Measurements from ENCODE around the gene TMPRSS2. TPM values are rescaled to one million over a fixed set of nuclear protein-coding genes. Genes with fewer than 3 reads are reported as not detected.

Gene TMPRSS2
- total and polyA plus RNA-seq, 2 donors (not counting 3 experiments of a cell fraction or from before 2014, with no cell fraction given): not detected

- no peak overlapping the region for H3K4me2 ChIP-seq (ENCODE audit: insufficient read depth, low read length)
- DNase-seq (ENCODE audit: low read depth, low spot score) (no peak), FAIRE-seq (no peak)
- H3K27ac ChIP-seq (ENCODE audit: insufficient read depth, low read depth, low read length): no peak overlapping the region
- no peaks in the 10 kb centered on the region for H4K20me1 ChIP-seq (replicated peaks; ENCODE audit: control insufficient read depth, extremely low read depth, insufficient read depth, low read length)
- H3K4me3 ChIP-seq (replicated peaks in 1 of 3; ENCODE audit: insufficient read depth in 1 of 3, low read depth in 1 of 3, low read length in 3 of 3): no peak overlapping the region
- no peaks in the 10 kb centered on the region for H3K9me1 ChIP-seq (replicated peaks; ENCODE audit: control insufficient read depth, extremely low read depth, insufficient read depth, low read length)
- dilution Hi-C loops (cut with MboI; ENCODE audit: extremely low pct_ligation_motif_present, low sequenced_read_pairs) (no loop called here), intact Hi-C loops (cut with micrococcal nuclease) (no loop called here)
- no peak overlapping the region for H3K9ac ChIP-seq (replicated peaks; ENCODE audit: extremely low read depth, insufficient read depth, low read length)
- BruUV-seq (replicated peaks): no TSS peak
- H2AFZ ChIP-seq (ENCODE audit: low read depth, low read length): no peak overlapping the region
- ChIA-PET CTCF (no interaction called here), POLR2A (no interaction called here)
- H3K9me3 ChIP-seq (replicated peaks; ENCODE audit: control insufficient read depth, insufficient read depth, low read length): no peaks in the 10 kb centered on the region
- TF ChIP-seq MAX (IDR thresholded peaks at IDR 0.05; ENCODE audit: insufficient read depth, insufficient read length) (no peak), JUN (IDR thresholded peaks at IDR 0.05; ENCODE audit: borderline replicate concordance, insufficient read depth, insufficient read length, low read depth) (no peak), POLR2A (IDR thresholded peaks at IDR 0.05; ENCODE audit: low read depth, low read length) (no peak), MYC (IDR thresholded peaks at IDR 0.05; ENCODE audit: low read depth, low read length) (no peak)
- no peaks in the 10 kb centered on the region for H3K36me3 ChIP-seq (ENCODE audit: control insufficient read depth in 2 of 2, extremely low read depth in 1 of 2, insufficient read depth in 2 of 2, low read length in 2 of 2)
- H3K79me2 ChIP-seq (ENCODE audit: control insufficient read depth, insufficient read depth, low read length): no peaks in the 10 kb centered on the region
- H3K27me3 ChIP-seq (ENCODE audit: control insufficient read depth in 2 of 2, insufficient read depth in 2 of 2, low read length in 2 of 2): no peaks in the 10 kb centered on the region
- H3K4me1 ChIP-seq (ENCODE audit: control insufficient read depth, extremely low read depth, insufficient read depth, low read length): no peaks in the 10 kb centered on the region
Observed at GRCh38 chr21:41447356-41447755, 60.6 kb downstream of the TMPRSS2 start.

- Histone ChIP-seq H3K4me1 (ENCODE audit: control insufficient read depth, extremely low read depth, insufficient read depth, low read length) (no peaks in the 10 kb centered on the region), H3K27ac (ENCODE audit: insufficient read depth, low read depth, low read length) (no peak overlapping the region), H4K20me1 (replicated peaks; ENCODE audit: control insufficient read depth, extremely low read depth, insufficient read depth, low read length) (no peaks in the 10 kb centered on the region), H3K27me3 (ENCODE audit: control insufficient read depth in 2 of 2, insufficient read depth in 2 of 2, low read length in 2 of 2) (no peaks in the 10 kb centered on the region), H3K9me1 (replicated peaks; ENCODE audit: control insufficient read depth, extremely low read depth, insufficient read depth, low read length) (no peaks in the 10 kb centered on the region), H3K9ac (replicated peaks; ENCODE audit: extremely low read depth, insufficient read depth, low read length) (no peak overlapping the region), H3K36me3 (ENCODE audit: control insufficient read depth in 2 of 2, extremely low read depth in 1 of 2, insufficient read depth in 2 of 2, low read length in 2 of 2) (no peaks in the 10 kb centered on the region), H3K4me2 (ENCODE audit: insufficient read depth, low read length) (no peak overlapping the region), H2AFZ (ENCODE audit: low read depth, low read length) (no peak overlapping the region), H3K79me2 (ENCODE audit: control insufficient read depth, insufficient read depth, low read length) (no peaks in the 10 kb centered on the region), H3K9me3 (replicated peaks; ENCODE audit: control insufficient read depth, insufficient read depth, low read length) (no peaks in the 10 kb centered on the region), H3K4me3 (replicated peaks in 1 of 3; ENCODE audit: insufficient read depth in 1 of 3, low read depth in 1 of 3, low read length in 3 of 3) (no peak overlapping the region)
- ChIA-PET CTCF (no interaction called here), POLR2A (no interaction called here)
- FAIRE-seq (no peak), DNase-seq (ENCODE audit: low read depth, low spot score) (no peak)
- dilution Hi-C loops (cut with MboI; ENCODE audit: extremely low pct_ligation_motif_present, low sequenced_read_pairs): no loop called here
- no TSS peak for BruUV-seq (replicated peaks)
- TF ChIP-seq GATA2 (IDR thresholded peaks at IDR 0.05; ENCODE audit: insufficient read depth, insufficient read length, low read depth, low read length) (no peak), EZH2 (IDR thresholded peaks at IDR 0.05; ENCODE audit: borderline replicate concordance, low read depth, low read length, severe bottlenecking) (no peak), MYC (IDR thresholded peaks at IDR 0.05; ENCODE audit: low read depth, low read length) (no peak), CTCF (IDR thresholded peaks at IDR 0.05; ENCODE audit: extremely low read depth in 1 of 2, insufficient read depth in 1 of 2, low read depth in 1 of 2, low read length in 2 of 2) (no peak), POLR2AphosphoS5 (IDR thresholded peaks at IDR 0.05; ENCODE audit: insufficient read depth, low read depth, low read length) (no peak), FOS (IDR thresholded peaks at IDR 0.05; ENCODE audit: borderline replicate concordance, insufficient read depth, low read length) (no peak)
- intact Hi-C loops (cut with micrococcal nuclease): no loop called here
Observed at GRCh38 chr21:41446586-41446985, 61.4 kb downstream of the TMPRSS2 start.

Measured in endothelial cell of umbilical vein (primary cell).